ENCODE results near the gene FSIP1. TPM values are rescaled to one million over a fixed set of nuclear protein-coding genes. Genes with fewer than 3 reads are reported as not detected.

FSIP1 gene
- total RNA-seq, 1 donor, result 3.6 TPM

GRCh38 chr15:39823634-39824033, 41.0 kb upstream of the FSIP1 start:
- H3K79me2 ChIP-seq (ENCODE audit: insufficient read depth, low read length), result peaks cover 96% of the 10 kb centered on the region

GRCh38 chr15:39820050-39820602, 37.5 kb upstream of the FSIP1 start:
- Histone ChIP-seq H3K9me3 (ENCODE audit: low read depth, low read length) (no peaks in the 10 kb centered on the region), H4K20me1 (ENCODE audit: insufficient read depth, low read length) (peaks cover 37% of the 10 kb centered on the region), H3K27me3 (ENCODE audit: insufficient read depth, low read length) (no peaks in the 10 kb centered on the region), H3K36me3 (ENCODE audit: insufficient read depth, low read length) (no peaks in the 10 kb centered on the region), H3K79me2 (ENCODE audit: insufficient read depth, low read length) (peaks cover 99% of the 10 kb centered on the region), H2AFZ (ENCODE audit: low read length) (no peak overlapping the region), H3K4me3 (ENCODE audit: insufficient read depth, low read length) (no peak overlapping the region), H3K27ac (ENCODE audit: low read depth, low read length) (no peak overlapping the region), H3K4me1 (ENCODE audit: insufficient read depth, low read length) (peaks cover 12% of the 10 kb centered on the region), H3K4me2 (ENCODE audit: insufficient read depth, low read length) (no peak overlapping the region)
- DNase-seq (ENCODE audit: insufficient read length, low spot score, missing footprints), result no peak
- no peak for TF ChIP-seq CTCF (IDR thresholded peaks at IDR 0.05; ENCODE audit: extremely low read depth, low read depth, low read length)

More at GRCh38 chr15:39823634-39824033, 41.0 kb upstream of the FSIP1 start:
- H3K27me3 ChIP-seq (ENCODE audit: insufficient read depth, low read length), result no peaks in the 10 kb centered on the region
- H3K4me2 ChIP-seq (ENCODE audit: insufficient read depth, low read length), result no peak overlapping the region
- peaks cover 13% of the 10 kb centered on the region for H3K4me1 ChIP-seq (ENCODE audit: insufficient read depth, low read length)
- H4K20me1 ChIP-seq (ENCODE audit: insufficient read depth, low read length), result peaks cover 51% of the 10 kb centered on the region
- no peak overlapping the region for H3K4me3 ChIP-seq (ENCODE audit: insufficient read depth, low read length)
- DNase-seq (ENCODE audit: insufficient read length, low spot score, missing footprints), result no peak
- H2AFZ ChIP-seq (ENCODE audit: low read length), result no peak overlapping the region
- no peaks in the 10 kb centered on the region for H3K36me3 ChIP-seq (ENCODE audit: insufficient read depth, low read length)
- no peak overlapping the region for H3K27ac ChIP-seq (ENCODE audit: low read depth, low read length)
- TF ChIP-seq CTCF (IDR thresholded peaks at IDR 0.05; ENCODE audit: extremely low read depth, low read depth, low read length), result no peak
- H3K9me3 ChIP-seq (ENCODE audit: low read depth, low read length), result no peaks in the 10 kb centered on the region

GRCh38 chr15:39819533-39819932, 36.9 kb upstream of the FSIP1 start:
- H2AFZ ChIP-seq (ENCODE audit: low read length), result no peak overlapping the region
- H4K20me1 ChIP-seq (ENCODE audit: insufficient read depth, low read length), result peaks cover 37% of the 10 kb centered on the region
- no peaks in the 10 kb centered on the region for H3K36me3 ChIP-seq (ENCODE audit: insufficient read depth, low read length)
- peaks cover 12% of the 10 kb centered on the region for H3K4me1 ChIP-seq (ENCODE audit: insufficient read depth, low read length)
- no peaks in the 10 kb centered on the region for H3K27me3 ChIP-seq (ENCODE audit: insufficient read depth, low read length)
- no peak overlapping the region for H3K4me2 ChIP-seq (ENCODE audit: insufficient read depth, low read length)
- no peak overlapping the region for H3K27ac ChIP-seq (ENCODE audit: low read depth, low read length)
- DNase-seq (ENCODE audit: insufficient read length, low spot score, missing footprints), result no peak
- TF ChIP-seq CTCF (IDR thresholded peaks at IDR 0.05; ENCODE audit: extremely low read depth, low read depth, low read length), result no peak
- no peaks in the 10 kb centered on the region for H3K9me3 ChIP-seq (ENCODE audit: low read depth, low read length)
- no peak overlapping the region for H3K4me3 ChIP-seq (ENCODE audit: insufficient read depth, low read length)
- peaks cover 99% of the 10 kb centered on the region for H3K79me2 ChIP-seq (ENCODE audit: insufficient read depth, low read length)

GRCh38 chr15:39817892-39818291, 35.3 kb upstream of the FSIP1 start:
- Histone ChIP-seq H3K79me2 (ENCODE audit: insufficient read depth, low read length) (peaks cover 95% of the 10 kb centered on the region), H3K27ac (ENCODE audit: low read depth, low read length) (no peak overlapping the region)

More at GRCh38 chr15:39817892-39818291, 35.3 kb upstream of the FSIP1 start:
- no peak overlapping the region for H3K4me3 ChIP-seq (ENCODE audit: insufficient read depth, low read length)
- peaks cover 12% of the 10 kb centered on the region for H3K4me1 ChIP-seq (ENCODE audit: insufficient read depth, low read length)
- H2AFZ ChIP-seq (ENCODE audit: low read length), result no peak overlapping the region
- H3K9me3 ChIP-seq (ENCODE audit: low read depth, low read length), result no peaks in the 10 kb centered on the region
- no peaks in the 10 kb centered on the region for H3K27me3 ChIP-seq (ENCODE audit: insufficient read depth, low read length)
- TF ChIP-seq CTCF (IDR thresholded peaks at IDR 0.05; ENCODE audit: extremely low read depth, low read depth, low read length), result no peak
- no peak for DNase-seq (ENCODE audit: insufficient read length, low spot score, missing footprints)
- no peaks in the 10 kb centered on the region for H3K36me3 ChIP-seq (ENCODE audit: insufficient read depth, low read length)
- peaks cover 30% of the 10 kb centered on the region for H4K20me1 ChIP-seq (ENCODE audit: insufficient read depth, low read length)
- no peak overlapping the region for H3K4me2 ChIP-seq (ENCODE audit: insufficient read depth, low read length)

Data from osteoblast (primary cell).